ENCODE data around the gene GNAI2. TPM values are rescaled to one million over a fixed set of nuclear protein-coding genes. Genes with fewer than 3 reads are reported as not detected.

The GNAI2 gene
- total RNA-seq, 2 donors from 2014 or later, result 283 to 392 TPM

- Mint-ChIP-seq H3K36me3 (ENCODE audit: low read depth) (no peaks in the 10 kb centered on the region), H3K9me3 (no peaks in the 10 kb centered on the region), H3K27ac (peak overlapping the region; percentile 22), H3K4me3 (no peak overlapping the region), H3K4me1 (no peaks in the 10 kb centered on the region), H3K27me3 (peaks cover 4% of the 10 kb centered on the region)
- ATAC-seq (replicated peaks), result peak; percentile 52
Observed at GRCh38 chr3:50211930-50212329, 24.1 kb upstream of the GNAI2 start.

DNA sequence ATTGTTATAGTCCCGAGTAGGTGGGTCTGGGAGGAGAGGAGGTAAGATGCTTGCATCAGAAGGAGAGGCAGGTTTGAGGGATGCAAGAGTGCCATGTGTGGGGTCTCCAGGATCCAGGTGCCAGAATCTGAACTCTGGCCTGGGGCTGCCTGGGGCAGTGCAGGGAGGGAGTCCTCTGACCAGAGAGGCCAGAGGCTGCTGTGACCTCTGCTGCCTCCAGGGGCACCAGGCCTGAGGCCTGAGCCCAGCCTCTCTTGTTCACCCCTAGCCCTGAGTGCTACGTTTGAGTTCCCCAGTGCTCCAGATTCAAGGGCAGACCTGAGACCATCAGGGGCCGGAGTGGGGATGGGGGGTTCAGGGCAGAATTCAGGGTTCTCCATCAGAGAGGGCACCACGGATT, 23.5 kb upstream of the GNAI2 start:
- ATAC-seq (replicated peaks), result peak; percentile 16
- Mint-ChIP-seq H3K4me1 (no peaks in the 10 kb centered on the region), H3K27ac (no peak overlapping the region), H3K9me3 (no peaks in the 10 kb centered on the region), H3K27me3 (peaks cover 4% of the 10 kb centered on the region), H3K4me3 (no peak overlapping the region), H3K36me3 (ENCODE audit: low read depth) (no peaks in the 10 kb centered on the region)

- no peak for ATAC-seq (replicated peaks)
- Mint-ChIP-seq H3K9me3 (no peaks in the 10 kb centered on the region), H3K36me3 (ENCODE audit: low read depth) (no peaks in the 10 kb centered on the region), H3K4me3 (no peak overlapping the region), H3K4me1 (no peaks in the 10 kb centered on the region), H3K27ac (no peak overlapping the region), H3K27me3 (peaks cover 4% of the 10 kb centered on the region)
Observed at GRCh38 chr3:50212971-50213370, 23.0 kb upstream of the GNAI2 start.

GRCh38 chr3:50213373-50213772, 22.6 kb upstream of the GNAI2 start:
- no peak for ATAC-seq (replicated peaks)
- Mint-ChIP-seq H3K9me3 (no peaks in the 10 kb centered on the region), H3K36me3 (ENCODE audit: low read depth) (no peaks in the 10 kb centered on the region), H3K27me3 (peaks cover 4% of the 10 kb centered on the region), H3K4me1 (no peaks in the 10 kb centered on the region), H3K27ac (no peak overlapping the region), H3K4me3 (no peak overlapping the region)

DNA sequence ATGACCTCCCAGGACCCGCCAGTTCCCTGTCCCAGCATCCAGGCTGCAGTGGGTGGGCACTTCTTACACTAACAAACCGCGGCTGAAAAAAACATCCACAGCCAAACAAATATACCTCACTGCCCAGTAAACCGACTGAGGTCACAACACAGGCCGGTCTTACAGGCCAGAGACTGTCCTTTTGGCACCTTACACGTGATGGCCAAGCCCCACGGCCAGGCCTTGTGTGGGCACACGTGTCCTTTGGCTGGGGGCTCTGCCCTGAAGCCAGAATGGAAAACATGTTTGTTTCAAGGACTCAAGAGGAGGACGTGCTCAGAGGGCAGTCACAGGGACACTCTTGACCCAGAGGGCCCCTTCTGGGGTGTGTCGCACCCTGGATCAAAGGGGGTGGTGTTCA, 21.2 kb upstream of the GNAI2 start:
- H3K9me3 Mint-ChIP-seq, result no peaks in the 10 kb centered on the region
- no peaks in the 10 kb centered on the region for H3K36me3 Mint-ChIP-seq (ENCODE audit: low read depth)
- no peak overlapping the region for H3K27ac Mint-ChIP-seq
- no peaks in the 10 kb centered on the region for H3K4me1 Mint-ChIP-seq
- ATAC-seq (replicated peaks), result no peak
- H3K27me3 Mint-ChIP-seq, result no peaks in the 10 kb centered on the region
- H3K4me3 Mint-ChIP-seq, result no peak overlapping the region

DNA sequence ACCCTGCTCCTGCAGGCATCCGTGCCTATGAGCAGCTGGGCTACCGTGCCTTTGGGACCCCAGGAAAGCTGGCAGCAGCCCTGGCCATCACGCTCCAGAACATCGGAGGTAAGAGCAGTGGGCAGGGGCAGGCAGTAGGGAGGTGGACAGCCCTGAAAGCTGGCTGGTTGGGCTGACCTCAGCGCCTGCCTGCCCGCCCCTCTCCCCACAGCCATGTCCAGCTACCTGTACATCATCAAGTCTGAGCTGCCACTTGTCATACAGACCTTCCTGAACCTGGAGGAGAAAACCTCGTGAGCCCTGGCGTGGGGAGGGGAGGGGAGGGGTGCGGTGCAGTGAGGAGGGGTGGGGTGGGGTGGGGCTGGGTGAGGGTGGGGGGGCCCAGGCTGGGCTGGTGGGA, 20.5 kb upstream of the GNAI2 start:
- no peaks in the 10 kb centered on the region for H3K27me3 Mint-ChIP-seq
- H3K36me3 Mint-ChIP-seq (ENCODE audit: low read depth), result no peaks in the 10 kb centered on the region
- no peak for ATAC-seq (replicated peaks)
- H3K27ac Mint-ChIP-seq, result no peak overlapping the region
- H3K4me1 Mint-ChIP-seq, result no peaks in the 10 kb centered on the region
- no peaks in the 10 kb centered on the region for H3K9me3 Mint-ChIP-seq
- no peak overlapping the region for H3K4me3 Mint-ChIP-seq

DNA sequence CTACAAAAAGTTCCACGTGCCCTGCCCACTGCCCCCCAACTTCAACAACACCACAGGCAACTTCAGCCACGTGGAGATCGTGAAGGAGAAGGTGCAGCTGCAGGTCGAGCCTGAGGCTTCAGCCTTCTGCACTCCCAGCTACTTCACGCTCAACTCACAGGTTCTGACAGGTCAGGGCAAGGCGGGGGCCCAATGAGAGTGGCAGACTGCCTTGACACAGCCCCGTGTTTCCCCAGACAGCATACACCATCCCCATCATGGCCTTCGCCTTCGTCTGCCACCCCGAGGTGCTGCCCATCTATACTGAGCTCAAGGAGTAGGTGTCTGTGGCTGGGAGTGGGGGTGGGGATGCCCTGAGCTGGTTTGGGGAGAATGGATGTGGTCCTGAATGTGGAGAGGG, 18.3 kb upstream of the GNAI2 start:
- Mint-ChIP-seq H3K27ac (no peak overlapping the region), H3K27me3 (no peaks in the 10 kb centered on the region), H3K36me3 (ENCODE audit: low read depth) (no peaks in the 10 kb centered on the region), H3K4me1 (no peaks in the 10 kb centered on the region), H3K9me3 (no peaks in the 10 kb centered on the region), H3K4me3 (no peak overlapping the region)
- no peak for ATAC-seq (replicated peaks)

DNA sequence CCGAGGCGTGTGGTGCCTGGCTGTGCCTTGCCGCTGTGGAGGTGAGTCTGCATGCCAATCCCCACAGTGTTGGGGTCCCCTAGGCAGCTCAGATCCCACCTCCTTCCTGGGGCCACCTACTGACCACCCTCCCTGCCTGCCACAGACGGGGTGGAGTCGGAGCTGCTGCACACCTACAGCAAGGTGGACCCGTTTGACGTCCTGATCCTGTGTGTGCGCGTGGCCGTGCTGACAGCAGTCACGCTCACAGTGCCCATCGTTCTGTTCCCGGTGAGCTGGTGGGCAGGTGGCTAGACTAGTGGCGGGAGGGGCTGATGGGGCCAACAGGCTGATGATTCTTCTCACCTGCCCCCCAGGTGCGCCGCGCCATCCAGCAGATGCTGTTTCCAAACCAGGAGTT, 17.6 kb upstream of the GNAI2 start:
- no peak for ATAC-seq (replicated peaks)

GRCh38 chr3:50219285-50219684, 16.7 kb upstream of the GNAI2 start:
- Mint-ChIP-seq H3K4me1 (no peaks in the 10 kb centered on the region), H3K36me3 (ENCODE audit: low read depth) (no peaks in the 10 kb centered on the region), H3K4me3 (no peak overlapping the region), H3K27me3 (no peaks in the 10 kb centered on the region), H3K27ac (no peak overlapping the region), H3K9me3 (no peaks in the 10 kb centered on the region)
- no peak for ATAC-seq (replicated peaks)

More for the DNA sequence above, 17.6 kb upstream of the GNAI2 start:
- no peaks in the 10 kb centered on the region for H3K27me3 Mint-ChIP-seq
- H3K9me3 Mint-ChIP-seq, result no peaks in the 10 kb centered on the region
- H3K36me3 Mint-ChIP-seq (ENCODE audit: low read depth), result no peaks in the 10 kb centered on the region
- no peaks in the 10 kb centered on the region for H3K4me1 Mint-ChIP-seq
- H3K4me3 Mint-ChIP-seq, result no peak overlapping the region
- H3K27ac Mint-ChIP-seq, result no peak overlapping the region

GRCh38 chr3:50220109-50220508, 15.9 kb upstream of the GNAI2 start:
- no peaks in the 10 kb centered on the region for H3K9me3 Mint-ChIP-seq

DNA sequence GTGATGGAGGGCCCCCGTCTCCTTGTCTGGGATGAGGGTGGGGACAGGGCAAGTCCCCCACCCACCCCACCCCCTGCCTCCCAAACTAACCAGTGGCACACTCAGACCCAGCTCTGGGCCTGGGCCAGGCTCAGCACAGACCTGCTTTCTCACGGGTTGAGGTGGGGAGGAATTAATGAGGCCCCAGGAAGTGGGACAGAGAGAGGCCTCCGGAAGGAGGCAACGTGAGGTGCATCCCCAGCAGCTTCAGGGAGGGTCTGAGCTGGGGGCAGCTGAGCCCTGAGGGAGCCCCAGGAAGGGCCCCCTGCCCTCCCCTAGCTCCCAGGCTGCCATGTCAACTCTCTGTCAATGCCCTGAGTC, 15.0 kb upstream of the GNAI2 start:
- Mint-ChIP-seq H3K36me3 (ENCODE audit: low read depth) (no peaks in the 10 kb centered on the region), H3K27ac (peak overlapping the region; percentile 65), H3K4me3 (no peak overlapping the region), H3K9me3 (no peaks in the 10 kb centered on the region), H3K27me3 (no peaks in the 10 kb centered on the region), H3K4me1 (peaks cover 6% of the 10 kb centered on the region)
- ATAC-seq (replicated peaks), result peak; percentile 30

More at GRCh38 chr3:50220109-50220508, 15.9 kb upstream of the GNAI2 start:
- H3K4me3 Mint-ChIP-seq, result no peak overlapping the region
- peaks cover 4% of the 10 kb centered on the region for H3K4me1 Mint-ChIP-seq
- H3K27ac Mint-ChIP-seq, result no peak overlapping the region
- H3K36me3 Mint-ChIP-seq (ENCODE audit: low read depth), result no peaks in the 10 kb centered on the region
- no peak for ATAC-seq (replicated peaks)
- no peaks in the 10 kb centered on the region for H3K27me3 Mint-ChIP-seq

GRCh38 chr3:50221411-50222168, 14.4 kb upstream of the GNAI2 start:
- H3K27me3 Mint-ChIP-seq, result no peaks in the 10 kb centered on the region

GRCh38 chr3:50222169-50222528, 13.9 kb upstream of the GNAI2 start:
- H3K4me3 Mint-ChIP-seq, result no peak overlapping the region
- no peak for ATAC-seq (replicated peaks)
- H3K9me3 Mint-ChIP-seq, result no peaks in the 10 kb centered on the region
- no peaks in the 10 kb centered on the region for H3K27me3 Mint-ChIP-seq
- no peaks in the 10 kb centered on the region for H3K36me3 Mint-ChIP-seq (ENCODE audit: low read depth)
- no peak overlapping the region for H3K27ac Mint-ChIP-seq
- H3K4me1 Mint-ChIP-seq, result peaks cover 8% of the 10 kb centered on the region

More at GRCh38 chr3:50221411-50222168, 14.4 kb upstream of the GNAI2 start:
- no peak overlapping the region for H3K4me3 Mint-ChIP-seq
- no peaks in the 10 kb centered on the region for H3K9me3 Mint-ChIP-seq
- no peak for ATAC-seq (replicated peaks)
- no peaks in the 10 kb centered on the region for H3K36me3 Mint-ChIP-seq (ENCODE audit: low read depth)
- peak overlapping the region; percentile 65 for H3K27ac Mint-ChIP-seq
- peaks cover 8% of the 10 kb centered on the region for H3K4me1 Mint-ChIP-seq

DNA sequence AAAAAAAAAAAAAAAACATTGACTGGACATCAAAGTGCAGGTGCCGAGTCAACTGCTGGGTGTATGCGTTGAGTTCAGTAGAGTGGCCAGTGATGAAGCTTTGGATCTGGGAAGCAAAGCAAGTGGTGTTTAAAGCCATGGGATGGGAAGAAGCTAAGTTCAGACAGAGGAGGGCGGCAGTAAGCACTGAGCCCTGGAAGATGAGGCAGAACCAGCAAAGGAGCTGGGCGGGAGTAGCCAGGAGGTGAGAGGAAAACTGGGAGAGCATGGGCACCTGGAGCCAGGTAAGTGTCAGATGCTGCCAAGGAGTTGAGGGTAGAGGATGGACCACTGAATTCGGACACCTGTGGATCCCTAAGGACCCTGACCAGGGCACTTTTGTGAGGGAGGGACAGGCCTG, 11.4 kb upstream of the GNAI2 start:
- Mint-ChIP-seq H3K27ac (peak overlapping the region; percentile 93), H3K4me3 (peak overlapping the region; percentile 42), H3K9me3 (no peaks in the 10 kb centered on the region), H3K36me3 (ENCODE audit: low read depth) (no peaks in the 10 kb centered on the region), H3K27me3 (no peaks in the 10 kb centered on the region), H3K4me1 (peaks cover 12% of the 10 kb centered on the region)
- ATAC-seq (replicated peaks), result no peak

GRCh38 chr3:50226888-50227389, 9.1 kb upstream of the GNAI2 start:
- peak; percentile 47 for ATAC-seq (replicated peaks)
- H3K27me3 Mint-ChIP-seq, result no peaks in the 10 kb centered on the region
- no peaks in the 10 kb centered on the region for H3K36me3 Mint-ChIP-seq (ENCODE audit: low read depth)
- peak overlapping the region; percentile 93 for H3K27ac Mint-ChIP-seq
- H3K4me1 Mint-ChIP-seq, result peaks cover 12% of the 10 kb centered on the region
- peak overlapping the region; percentile 97 for H3K4me3 Mint-ChIP-seq
- no peaks in the 10 kb centered on the region for H3K9me3 Mint-ChIP-seq

Measured in activated T-helper 17 cell treated with anti-CD3 and anti-CD28 coated beads, Interleukin-2, amount 50 U/mL, for 72 hours (primary cell).